ENCODE measurements around the gene VPS8.

Gene VPS8

GRCh38 chr3:185079625-185080024 lies 267.7 kb downstream of the VPS8 start:
- Histone ChIP-seq H3K36me3 (ENCODE audit: insufficient read depth, low read length) (no peaks in the 10 kb centered on the region), H3K4me1 (ENCODE audit: insufficient read depth, low read length) (no peaks in the 10 kb centered on the region), H3K9ac (ENCODE audit: low read depth, low read length) (no peak overlapping the region), H3K9me3 (ENCODE audit: control insufficient read depth, insufficient read depth, low read length) (no peaks in the 10 kb centered on the region)

DNA sequence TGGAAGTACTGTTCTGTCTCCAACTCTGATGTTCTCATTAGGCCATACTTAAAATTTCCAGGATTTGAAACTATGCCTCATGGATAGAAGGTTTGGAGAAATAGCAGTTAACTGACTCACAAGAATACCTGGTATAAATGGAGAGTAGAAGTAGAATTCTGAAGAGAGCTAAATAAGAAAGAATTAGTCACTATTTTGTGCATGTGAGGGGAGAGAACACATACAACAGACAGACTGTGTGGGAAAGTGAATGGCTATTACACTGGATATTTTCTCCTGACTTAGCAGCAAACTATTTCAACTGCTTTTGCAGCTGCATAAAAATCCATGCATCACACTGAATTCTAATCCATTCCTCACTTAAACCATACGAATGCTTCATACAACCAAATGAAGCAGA lies 269.6 kb downstream of the VPS8 start:
- no peak overlapping the region for H3K9ac ChIP-seq (ENCODE audit: low read depth, low read length)
- no peaks in the 10 kb centered on the region for H3K4me1 ChIP-seq (ENCODE audit: insufficient read depth, low read length)
- no peaks in the 10 kb centered on the region for H3K9me3 ChIP-seq (ENCODE audit: control insufficient read depth, insufficient read depth, low read length)
- H3K36me3 ChIP-seq (ENCODE audit: insufficient read depth, low read length): no peaks in the 10 kb centered on the region

GRCh38 chr3:185082149-185082548 lies 270.2 kb downstream of the VPS8 start:
- no peak overlapping the region for H3K9ac ChIP-seq (ENCODE audit: low read depth, low read length)
- H3K9me3 ChIP-seq (ENCODE audit: control insufficient read depth, insufficient read depth, low read length): no peaks in the 10 kb centered on the region
- no peaks in the 10 kb centered on the region for H3K36me3 ChIP-seq (ENCODE audit: insufficient read depth, low read length)
- no peaks in the 10 kb centered on the region for H3K4me1 ChIP-seq (ENCODE audit: insufficient read depth, low read length)

DNA sequence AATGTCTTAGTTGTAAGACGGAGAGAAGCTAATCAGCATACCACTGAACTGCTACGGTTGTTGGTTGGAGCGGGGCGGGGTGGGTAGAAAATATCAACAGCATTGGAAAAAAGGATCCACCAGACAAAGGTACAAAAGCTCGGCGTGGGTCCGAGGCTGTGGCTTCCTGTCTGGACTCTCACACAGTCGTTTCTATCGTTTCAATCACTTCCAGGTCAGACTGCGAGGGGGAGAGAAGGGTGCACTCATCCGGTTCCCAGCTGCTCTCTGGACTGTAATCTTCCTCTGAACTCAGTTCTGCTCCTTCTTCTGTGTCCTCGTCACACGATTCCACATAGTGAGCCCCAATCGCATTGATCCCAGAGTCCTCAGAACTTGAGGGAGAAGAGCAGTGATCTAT lies 270.9 kb downstream of the VPS8 start:
- Histone ChIP-seq H3K36me3 (ENCODE audit: insufficient read depth, low read length) (no peaks in the 10 kb centered on the region), H3K9me3 (ENCODE audit: control insufficient read depth, insufficient read depth, low read length) (no peaks in the 10 kb centered on the region), H3K4me1 (ENCODE audit: insufficient read depth, low read length) (no peaks in the 10 kb centered on the region), H3K9ac (ENCODE audit: low read depth, low read length) (no peak overlapping the region)

DNA sequence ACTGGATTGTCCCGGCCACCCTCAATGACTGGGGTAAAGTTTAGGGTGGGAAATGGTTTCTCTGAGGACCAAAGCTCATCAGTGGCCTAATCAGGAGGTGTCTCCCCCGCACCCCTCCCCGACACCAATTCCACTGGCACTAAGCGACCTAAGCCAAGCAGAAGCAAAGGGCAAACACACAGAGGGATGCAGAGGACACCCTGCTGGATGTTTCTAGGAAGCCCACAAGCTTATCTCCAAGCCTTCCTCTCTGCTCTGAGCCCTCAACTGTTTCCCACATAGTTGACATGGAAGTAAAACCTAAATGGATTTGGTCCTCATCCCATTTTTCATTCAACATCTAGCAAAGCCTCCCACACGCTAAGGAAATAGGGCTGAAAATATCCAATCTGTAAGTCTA lies 272.4 kb downstream of the VPS8 start:
- Histone ChIP-seq H3K9ac (ENCODE audit: low read depth, low read length) (no peak overlapping the region), H3K4me1 (ENCODE audit: insufficient read depth, low read length) (no peaks in the 10 kb centered on the region), H3K9me3 (ENCODE audit: control insufficient read depth, insufficient read depth, low read length) (no peaks in the 10 kb centered on the region), H3K36me3 (ENCODE audit: insufficient read depth, low read length) (no peaks in the 10 kb centered on the region)

DNA sequence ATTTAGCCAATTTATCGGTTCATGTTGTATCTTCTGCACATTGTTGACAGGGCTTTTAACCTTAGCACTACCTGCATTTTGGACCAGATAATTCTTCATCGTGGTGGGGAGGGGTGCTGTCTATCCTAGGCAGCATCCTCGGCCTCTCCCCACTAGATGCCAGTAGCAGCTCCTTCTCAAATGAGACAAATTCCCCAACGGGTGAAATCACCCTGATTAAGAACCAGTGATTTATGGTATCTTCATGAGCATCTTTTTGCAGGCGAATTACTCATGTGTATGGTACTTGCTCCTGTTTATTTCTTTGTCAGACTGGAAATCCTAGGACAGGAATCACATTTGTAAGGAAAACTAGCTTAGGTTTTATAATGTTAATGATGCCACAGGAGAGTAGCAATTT lies 272.9 kb downstream of the VPS8 start:
- H3K4me1 ChIP-seq (ENCODE audit: insufficient read depth, low read length): no peaks in the 10 kb centered on the region; the same call in 1 of the 2 replicates
- H3K9me3 ChIP-seq (ENCODE audit: control insufficient read depth, insufficient read depth, low read length): no peaks in the 10 kb centered on the region
- no peak overlapping the region for H3K9ac ChIP-seq (ENCODE audit: low read depth, low read length)
- H3K36me3 ChIP-seq (ENCODE audit: insufficient read depth, low read length): no peaks in the 10 kb centered on the region

GRCh38 chr3:185087419-185087818 lies 275.5 kb downstream of the VPS8 start:
- no peaks in the 10 kb centered on the region for H3K36me3 ChIP-seq (ENCODE audit: insufficient read depth, low read length)
- H3K9ac ChIP-seq (ENCODE audit: low read depth, low read length): no peak overlapping the region
- no peaks in the 10 kb centered on the region for H3K9me3 ChIP-seq (ENCODE audit: control insufficient read depth, insufficient read depth, low read length)
- no peaks in the 10 kb centered on the region; the same call in 1 of the 2 replicates for H3K4me1 ChIP-seq (ENCODE audit: insufficient read depth, low read length)

DNA sequence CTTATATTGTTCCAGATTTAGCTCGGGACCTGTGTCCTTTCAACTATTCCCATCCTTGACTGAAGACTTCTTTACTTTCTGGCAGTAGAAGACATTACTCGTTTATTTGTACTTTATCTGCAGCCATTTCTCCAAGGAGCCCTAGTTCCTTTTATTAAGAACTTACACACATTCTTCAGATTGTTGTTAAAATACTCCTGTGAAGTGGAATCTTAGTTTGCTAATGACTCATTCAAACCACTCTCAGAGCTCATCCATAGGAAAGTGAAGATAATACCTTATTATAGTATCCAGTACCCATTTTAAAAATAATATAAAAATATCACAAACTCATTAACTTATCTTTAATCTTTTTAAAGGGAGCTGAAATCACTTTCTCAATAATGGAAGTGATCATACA lies 277.4 kb downstream of the VPS8 start:
- no peak overlapping the region for H3K9ac ChIP-seq (ENCODE audit: low read depth, low read length)
- H3K36me3 ChIP-seq (ENCODE audit: insufficient read depth, low read length): no peaks in the 10 kb centered on the region
- no peaks in the 10 kb centered on the region; the same call in 1 of the 2 replicates for H3K4me1 ChIP-seq (ENCODE audit: insufficient read depth, low read length)
- H3K9me3 ChIP-seq (ENCODE audit: control insufficient read depth, insufficient read depth, low read length): no peaks in the 10 kb centered on the region

- no peak overlapping the region for H3K9ac ChIP-seq (ENCODE audit: low read depth, low read length)
- no peaks in the 10 kb centered on the region for H3K36me3 ChIP-seq (ENCODE audit: insufficient read depth, low read length)
- H3K4me1 ChIP-seq (ENCODE audit: insufficient read depth, low read length): peaks cover under 1% of the 10 kb centered on the region; the same call in 1 of the 2 replicates
- no peaks in the 10 kb centered on the region for H3K9me3 ChIP-seq (ENCODE audit: control insufficient read depth, insufficient read depth, low read length)
Observed at GRCh38 chr3:185089751-185090150, 277.8 kb downstream of the VPS8 start.

GRCh38 chr3:185090811-185091210 lies 278.8 kb downstream of the VPS8 start:
- Histone ChIP-seq H3K36me3 (ENCODE audit: insufficient read depth, low read length) (no peaks in the 10 kb centered on the region), H3K4me1 (ENCODE audit: insufficient read depth, low read length) (peaks cover 3% of the 10 kb centered on the region; the same call in 1 of the 2 replicates), H3K9ac (ENCODE audit: low read depth, low read length) (no peak overlapping the region), H3K9me3 (ENCODE audit: control insufficient read depth, insufficient read depth, low read length) (no peaks in the 10 kb centered on the region)

DNA sequence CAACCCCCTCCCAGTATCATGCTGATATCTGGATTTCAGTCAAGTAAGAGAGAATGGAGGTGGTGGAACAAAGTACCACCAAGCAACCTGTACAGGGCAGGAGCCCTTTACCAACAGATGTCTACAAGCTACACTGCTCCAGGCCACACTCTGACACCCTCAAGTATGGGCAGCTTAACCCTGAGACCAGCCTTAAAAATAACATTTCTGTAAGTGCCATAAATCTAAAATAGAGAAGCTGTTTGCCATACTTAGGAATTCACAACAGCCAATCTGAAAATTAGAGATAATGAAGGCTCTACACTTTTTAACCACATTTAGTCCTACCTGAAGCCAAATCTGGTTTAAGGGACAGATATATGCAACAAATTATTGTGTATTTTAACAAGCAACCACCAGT lies 281.1 kb downstream of the VPS8 start:
- Histone ChIP-seq H3K9me3 (ENCODE audit: control insufficient read depth, insufficient read depth, low read length) (no peaks in the 10 kb centered on the region), H3K36me3 (ENCODE audit: insufficient read depth, low read length) (no peaks in the 10 kb centered on the region), H3K4me1 (ENCODE audit: insufficient read depth, low read length) (peaks cover 3% of the 10 kb centered on the region; the same call in 1 of the 2 replicates), H3K9ac (ENCODE audit: low read depth, low read length) (no peak overlapping the region)

DNA sequence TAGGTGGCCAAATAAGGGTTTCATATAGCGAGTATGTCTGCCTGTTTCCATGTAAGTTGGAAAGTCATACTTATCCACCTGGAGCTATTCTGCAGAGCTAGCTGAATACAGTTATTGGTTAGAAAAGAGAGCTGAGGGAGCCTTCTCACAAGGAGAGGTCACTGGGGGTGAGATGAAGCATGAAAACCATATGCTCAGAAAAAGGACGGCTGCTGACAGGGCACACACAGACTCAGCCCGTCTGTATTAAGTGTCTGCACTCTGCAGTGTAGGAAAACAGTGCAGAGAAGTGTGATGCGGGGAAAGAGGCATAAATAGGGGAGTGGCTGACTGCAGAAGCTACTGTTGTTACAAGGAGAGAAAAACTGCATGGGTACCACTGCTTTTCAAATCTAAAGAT lies 282.7 kb downstream of the VPS8 start:
- Histone ChIP-seq H3K4me1 (ENCODE audit: insufficient read depth, low read length) (peaks cover 3% of the 10 kb centered on the region; the same call in 1 of the 2 replicates), H3K36me3 (ENCODE audit: insufficient read depth, low read length) (no peaks in the 10 kb centered on the region), H3K9me3 (ENCODE audit: control insufficient read depth, insufficient read depth, low read length) (no peaks in the 10 kb centered on the region), H3K9ac (ENCODE audit: low read depth, low read length) (no peak overlapping the region)

Data from ES-I3 (cell line).